AG09319 (cell line): Measurements from ENCODE around the gene EBPL.
"Not testable (repeated sequence)": the region's sequence is repeated elsewhere in the genome, so short reads cannot be mapped to it uniquely, and the experiment has no call there.

ENCODE experiments used
- DNase-seq: peaks from one replicate; pipeline ENCODE4 v3.0.0-alpha.2; 2010; ENCODE audit warnings: low read depth; ENCODE audit errors: extremely low read depth
- TF ChIP-seq, protein P1 (sequence below): IDR thresholded peaks from 2 replicates; pipeline ENCODE4 v1.5.1; 2011; ENCODE audit warnings: low read depth, mild to moderate bottlenecking, inconsistent platforms, low read length, moderate library complexity

Gene EBPL

GRCh38 chr13:49714757-49715156 lies 23.5 kb upstream of the EBPL start:
- no peak for DNase-seq
- TF ChIP-seq, protein P1, sequence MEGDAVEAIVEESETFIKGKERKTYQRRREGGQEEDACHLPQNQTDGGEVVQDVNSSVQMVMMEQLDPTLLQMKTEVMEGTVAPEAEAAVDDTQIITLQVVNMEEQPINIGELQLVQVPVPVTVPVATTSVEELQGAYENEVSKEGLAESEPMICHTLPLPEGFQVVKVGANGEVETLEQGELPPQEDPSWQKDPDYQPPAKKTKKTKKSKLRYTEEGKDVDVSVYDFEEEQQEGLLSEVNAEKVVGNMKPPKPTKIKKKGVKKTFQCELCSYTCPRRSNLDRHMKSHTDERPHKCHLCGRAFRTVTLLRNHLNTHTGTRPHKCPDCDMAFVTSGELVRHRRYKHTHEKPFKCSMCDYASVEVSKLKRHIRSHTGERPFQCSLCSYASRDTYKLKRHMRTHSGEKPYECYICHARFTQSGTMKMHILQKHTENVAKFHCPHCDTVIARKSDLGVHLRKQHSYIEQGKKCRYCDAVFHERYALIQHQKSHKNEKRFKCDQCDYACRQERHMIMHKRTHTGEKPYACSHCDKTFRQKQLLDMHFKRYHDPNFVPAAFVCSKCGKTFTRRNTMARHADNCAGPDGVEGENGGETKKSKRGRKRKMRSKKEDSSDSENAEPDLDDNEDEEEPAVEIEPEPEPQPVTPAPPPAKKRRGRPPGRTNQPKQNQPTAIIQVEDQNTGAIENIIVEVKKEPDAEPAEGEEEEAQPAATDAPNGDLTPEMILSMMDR: no peak

DNA sequence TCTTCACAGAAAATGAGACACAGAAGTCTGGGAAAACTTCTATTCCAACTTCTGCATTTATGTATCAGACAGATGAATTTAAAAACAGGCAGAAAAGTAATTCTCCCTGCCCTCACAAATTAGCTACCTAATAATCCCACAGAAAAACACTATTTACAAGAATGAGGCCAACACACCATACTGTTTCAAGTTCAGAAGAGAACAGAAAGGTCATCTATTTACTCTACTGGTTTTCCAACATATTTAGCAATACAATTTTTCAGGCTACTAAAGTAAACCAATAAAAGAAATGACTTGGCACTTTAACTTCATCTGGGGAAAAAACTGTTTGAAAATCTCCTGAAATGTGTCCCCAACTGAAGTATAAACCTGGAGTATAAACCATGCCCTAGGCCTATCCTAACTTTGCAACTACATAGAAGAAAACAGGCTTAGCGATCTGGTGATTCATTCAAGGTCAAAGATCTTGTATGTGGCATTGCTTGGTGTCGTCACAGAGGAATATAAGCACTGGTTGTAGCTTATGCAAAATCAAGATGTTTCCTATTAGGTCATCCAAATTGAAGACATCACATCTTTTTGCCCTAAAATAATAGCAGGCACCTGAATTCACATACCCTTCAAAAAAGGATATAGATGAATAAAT lies 20.1 kb upstream of the EBPL start:
- TF ChIP-seq, protein P1: no peak
- DNase-seq: no peak

GRCh38 chr13:49704264-49704663 lies 13.0 kb upstream of the EBPL start:
- DNase-seq: not testable (repeated sequence)

DNA sequence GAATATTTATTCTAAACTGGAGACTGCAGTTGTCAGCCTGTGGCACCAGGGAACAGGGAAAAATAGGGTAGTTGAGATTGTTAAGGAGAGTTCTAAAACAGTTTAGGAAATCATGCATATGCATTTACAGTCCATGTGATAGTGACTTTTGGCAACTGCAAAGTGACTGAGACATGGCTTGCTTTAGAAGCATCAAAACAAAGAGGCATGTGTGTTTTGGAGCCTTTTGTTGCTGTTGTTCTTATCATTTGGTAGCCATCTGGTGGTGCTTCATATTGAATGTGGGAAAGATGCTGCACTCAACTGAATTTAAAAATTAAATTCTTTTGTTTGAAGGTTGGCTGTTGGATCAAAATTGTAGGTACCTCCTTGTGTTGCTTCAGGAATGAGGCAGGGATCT lies 10.2 kb upstream of the EBPL start:
- TF ChIP-seq, protein P1: no peak
- DNase-seq: no peak

DNA sequence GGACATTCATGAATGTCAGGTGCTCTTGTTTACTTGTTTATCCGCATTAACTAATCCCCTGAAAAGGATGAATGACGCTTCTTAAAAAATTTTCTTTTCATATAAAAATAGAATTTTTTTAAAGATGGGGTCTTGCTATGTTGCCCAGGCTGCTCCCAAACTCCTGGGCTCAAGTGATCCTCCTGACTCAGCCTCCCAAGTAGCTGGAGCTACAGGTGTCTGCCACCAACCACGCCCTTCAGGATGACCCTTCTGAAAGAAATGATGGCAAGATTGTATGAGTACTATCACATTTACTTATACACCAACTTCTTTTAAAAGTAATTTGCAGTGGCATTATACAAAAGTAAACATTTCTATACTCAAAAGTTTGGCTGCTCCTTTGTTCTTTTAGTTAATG lies 6.2 kb upstream of the EBPL start:
- DNase-seq: no peak
- TF ChIP-seq, protein P1: no peak

GRCh38 chr13:49694446-49694845 lies 3.2 kb upstream of the EBPL start:
- TF ChIP-seq, protein P1: no peak
- no peak for DNase-seq

GRCh38 chr13:49693877-49694276 lies 2.6 kb upstream of the EBPL start:
- TF ChIP-seq, protein P1: no peak
- no peak for DNase-seq

GRCh38 chr13:49693191-49693733 lies 2.0 kb upstream of the EBPL start:
- DNase-seq: no peak
- TF ChIP-seq, protein P1: no peak
